GM19238 (cell line): ENCODE results near the gene SOX15.

Experiments
- DNase-seq: peaks from one replicate; pipeline ENCODE4 v3.0.0; 2011; ENCODE audit warnings: low spot score; ENCODE audit not compliant: insufficient read length

Gene SOX15

DNA sequence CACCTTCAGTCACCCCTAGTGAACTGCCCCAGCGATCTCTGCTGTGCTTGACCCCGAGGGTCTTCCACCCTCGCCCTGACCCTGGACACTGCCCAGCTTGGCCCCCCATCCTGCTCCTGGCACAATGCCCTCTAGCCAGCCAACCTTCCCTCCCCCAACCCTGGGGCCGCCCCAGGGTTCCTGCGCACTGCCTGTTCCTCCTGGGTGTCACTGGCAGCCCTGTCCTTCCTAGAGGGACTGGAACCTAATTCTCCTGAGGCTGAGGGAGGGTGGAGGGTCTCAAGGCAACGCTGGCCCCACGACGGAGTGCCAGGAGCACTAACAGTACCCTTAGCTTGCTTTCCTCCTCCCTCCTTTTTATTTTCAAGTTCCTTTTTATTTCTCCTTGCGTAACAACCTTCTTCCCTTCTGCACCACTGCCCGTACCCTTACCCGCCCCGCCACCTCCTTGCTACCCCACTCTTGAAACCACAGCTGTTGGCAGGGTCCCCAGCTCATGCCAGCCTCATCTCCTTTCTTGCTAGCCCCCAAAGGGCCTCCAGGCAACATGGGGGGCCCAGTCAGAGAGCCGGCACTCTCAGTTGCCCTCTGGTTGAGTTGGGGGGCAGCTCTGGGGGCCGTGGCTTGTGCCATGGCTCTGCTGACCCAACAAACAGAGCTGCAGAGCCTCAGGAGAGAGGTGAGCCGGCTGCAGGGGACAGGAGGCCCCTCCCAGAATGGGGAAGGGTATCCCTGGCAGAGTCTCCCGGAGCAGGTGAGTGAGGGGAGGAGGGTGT is 31.2 kb downstream of the SOX15 start, which contains the start of gene TNFSF13:
Gene TNFSF13, plus strand, starts transcription at position 207 of the 776 bp plus-strand sequence. Its CDS starts 290 bp downstream, at position 497.
- no peak for DNase-seq

DNA sequence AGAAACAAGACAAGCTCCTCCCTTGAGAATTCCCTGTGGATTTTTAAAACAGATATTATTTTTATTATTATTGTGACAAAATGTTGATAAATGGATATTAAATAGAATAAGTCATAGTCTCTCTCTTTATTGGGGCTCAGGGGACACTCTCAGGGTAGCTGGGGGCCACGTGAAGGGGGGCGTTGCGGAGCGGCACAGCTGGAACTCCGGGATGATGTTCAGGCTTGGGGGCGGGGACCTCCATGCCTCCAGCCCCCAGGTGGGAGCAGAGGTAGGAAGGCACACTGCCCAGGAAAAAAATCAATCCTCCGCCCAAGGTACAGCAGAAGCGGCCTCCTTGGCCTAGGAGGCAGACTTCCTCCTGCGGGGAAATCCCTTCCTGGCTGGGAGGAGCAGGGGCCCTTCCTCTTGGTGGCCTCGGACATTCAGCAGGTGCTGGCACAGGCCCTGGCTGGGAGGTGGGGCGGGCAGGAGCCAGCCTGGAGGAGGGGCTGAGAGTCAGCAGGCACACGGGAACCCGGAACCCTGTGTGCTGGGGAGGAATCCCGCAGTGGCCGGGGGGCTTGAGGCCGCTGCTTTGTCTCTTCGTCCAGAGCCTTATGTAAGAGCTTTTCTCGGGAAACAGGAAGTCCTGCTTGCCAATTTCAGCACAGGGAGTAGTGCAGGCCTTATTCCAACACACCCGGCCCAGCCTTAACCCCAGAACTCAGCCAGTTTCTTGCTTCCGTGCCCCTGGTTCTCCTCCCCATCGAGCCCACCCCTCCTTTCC is 31.9 kb downstream of the SOX15 start:
- DNase-seq: no peak

DNA sequence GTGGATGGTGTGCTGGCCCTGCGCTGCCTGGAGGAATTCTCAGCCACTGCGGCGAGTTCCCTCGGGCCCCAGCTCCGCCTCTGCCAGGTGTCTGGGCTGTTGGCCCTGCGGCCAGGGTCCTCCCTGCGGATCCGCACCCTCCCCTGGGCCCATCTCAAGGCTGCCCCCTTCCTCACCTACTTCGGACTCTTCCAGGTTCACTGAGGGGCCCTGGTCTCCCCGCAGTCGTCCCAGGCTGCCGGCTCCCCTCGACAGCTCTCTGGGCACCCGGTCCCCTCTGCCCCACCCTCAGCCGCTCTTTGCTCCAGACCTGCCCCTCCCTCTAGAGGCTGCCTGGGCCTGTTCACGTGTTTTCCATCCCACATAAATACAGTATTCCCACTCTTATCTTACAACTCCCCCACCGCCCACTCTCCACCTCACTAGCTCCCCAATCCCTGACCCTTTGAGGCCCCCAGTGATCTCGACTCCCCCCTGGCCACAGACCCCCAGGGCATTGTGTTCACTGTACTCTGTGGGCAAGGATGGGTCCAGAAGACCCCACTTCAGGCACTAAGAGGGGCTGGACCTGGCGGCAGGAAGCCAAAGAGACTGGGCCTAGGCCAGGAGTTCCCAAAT is 32.6 kb downstream of the SOX15 start:
- DNase-seq: no peak

DNA sequence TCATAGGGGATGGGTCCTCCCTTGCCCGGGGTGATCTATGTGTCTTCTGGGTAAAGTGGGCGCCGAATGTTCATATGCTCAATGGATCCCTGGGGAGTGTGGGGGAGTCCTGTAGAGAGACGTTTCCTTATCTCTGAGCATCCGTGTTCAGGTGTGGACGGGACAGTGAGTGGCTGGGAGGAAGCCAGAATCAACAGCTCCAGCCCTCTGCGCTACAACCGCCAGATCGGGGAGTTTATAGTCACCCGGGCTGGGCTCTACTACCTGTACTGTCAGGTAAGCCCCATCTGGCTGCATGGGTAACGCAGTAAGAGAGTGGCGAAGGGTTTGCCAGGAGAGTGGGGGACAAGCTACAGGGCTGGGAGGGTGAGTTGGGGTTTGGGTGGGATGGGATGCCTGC is 33.3 kb downstream of the SOX15 start:
- DNase-seq: no peak

DNA sequence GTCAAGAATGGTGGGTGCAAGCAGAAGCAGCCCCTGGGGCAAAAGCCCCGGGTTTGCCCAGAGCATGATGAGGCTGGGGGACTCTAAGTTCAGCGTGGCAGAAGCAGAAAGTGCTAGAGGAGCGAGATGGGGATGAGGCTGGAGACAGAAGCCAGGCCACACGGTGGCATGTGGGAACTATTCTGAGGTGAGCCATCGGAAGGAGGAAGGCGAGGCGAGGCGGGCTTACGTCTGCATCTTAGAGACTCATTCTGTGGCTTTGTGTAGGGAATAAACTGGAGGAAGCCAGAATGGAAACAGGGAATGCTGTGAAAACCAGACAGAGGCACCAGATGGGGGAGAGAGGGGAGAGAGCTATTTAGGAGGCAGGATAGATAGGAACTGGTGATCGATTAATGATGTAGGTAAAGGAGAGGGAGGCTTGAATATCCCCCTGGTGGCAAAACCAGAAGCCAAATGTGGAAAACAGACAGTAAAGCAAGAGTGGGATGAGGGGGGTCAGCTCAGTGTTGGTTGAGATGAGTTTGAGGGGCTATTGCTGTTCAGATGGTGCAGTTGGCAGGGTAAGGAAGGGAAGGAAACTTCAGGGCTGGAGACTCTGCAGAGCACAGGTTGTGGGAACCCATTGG is 34.5 kb downstream of the SOX15 start:
- no peak for DNase-seq

DNA sequence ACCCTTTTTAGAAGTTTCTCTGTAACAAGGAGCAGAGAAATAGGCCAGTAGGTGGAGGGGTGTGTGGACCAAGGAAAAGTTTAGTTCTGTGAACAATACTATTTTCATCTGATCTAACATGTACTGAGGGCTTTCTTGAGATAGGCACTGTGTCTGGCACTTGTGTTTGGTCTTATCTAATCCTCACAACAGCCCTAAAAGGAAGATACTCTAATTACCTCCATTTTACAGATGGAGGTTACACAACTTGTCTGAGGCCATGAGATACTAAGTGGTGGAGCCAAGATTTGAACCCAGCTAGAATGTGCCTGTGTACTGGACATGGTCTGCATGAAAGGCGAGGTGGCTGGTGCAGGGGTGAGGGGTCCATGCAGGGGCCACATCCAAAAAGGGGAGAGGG is 36.5 kb downstream of the SOX15 start:
- DNase-seq: no peak

DNA sequence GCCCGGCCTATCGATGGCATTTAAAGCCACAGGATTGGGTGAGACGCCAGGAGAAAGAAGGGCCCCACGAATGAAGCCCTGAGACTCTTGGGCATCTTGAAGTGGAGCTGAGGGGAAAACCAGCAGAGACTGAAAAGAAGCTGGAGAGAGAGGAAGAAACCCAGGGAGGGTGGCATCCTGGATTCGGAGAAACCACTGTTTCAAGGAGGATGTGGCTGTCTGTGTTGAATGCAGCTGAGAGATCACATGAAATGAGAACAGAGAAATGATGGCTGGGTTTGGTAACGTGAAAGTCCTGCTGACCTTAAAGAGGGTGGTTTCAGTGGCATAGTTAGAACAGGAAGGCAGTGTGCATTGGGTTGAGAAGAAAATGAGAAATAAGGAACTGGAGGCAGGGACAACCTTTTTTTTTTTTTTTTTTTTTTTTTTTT is 37.3 kb downstream of the SOX15 start:
- DNase-seq: no peak

DNA sequence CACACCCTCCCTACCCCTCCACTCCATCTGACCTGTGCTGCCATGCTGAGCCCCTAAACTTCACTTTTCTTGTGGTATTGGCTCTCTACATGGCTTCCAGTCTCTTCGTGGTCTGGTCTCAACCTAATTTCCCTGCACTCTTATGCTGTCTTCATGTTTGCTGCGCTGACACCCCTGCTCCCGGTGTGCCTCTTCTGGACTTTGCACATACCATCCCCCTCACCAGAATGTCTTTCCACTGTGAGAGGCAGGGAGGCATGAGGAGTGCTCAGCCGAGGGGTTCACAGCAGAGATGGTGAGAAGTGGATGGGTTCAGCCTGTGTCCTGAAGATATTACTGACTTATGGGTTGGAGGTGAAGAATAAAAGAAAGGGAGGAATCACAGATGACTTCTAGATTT is 38.5 kb downstream of the SOX15 start:
- no peak for DNase-seq

DNA sequence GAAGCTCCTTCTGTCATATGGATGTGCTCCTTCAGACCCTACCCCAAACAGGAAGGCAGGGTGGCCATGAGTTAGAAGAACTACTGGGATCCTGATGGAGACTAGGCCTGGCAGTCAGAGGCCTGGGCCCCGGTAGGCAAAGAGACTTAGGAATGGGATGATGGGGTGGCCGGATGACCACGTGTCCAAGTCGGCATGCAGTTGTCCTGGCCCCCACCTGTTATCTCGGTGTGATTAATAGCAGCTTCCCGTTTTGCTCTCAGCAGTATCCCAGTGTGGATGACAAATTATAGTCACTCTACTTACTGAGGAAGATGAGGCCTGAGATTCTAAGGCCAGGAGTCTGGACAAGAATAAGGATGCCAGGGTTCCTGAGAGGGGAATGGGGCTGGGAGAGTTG is 39.5 kb downstream of the SOX15 start:
- no peak for DNase-seq

DNA sequence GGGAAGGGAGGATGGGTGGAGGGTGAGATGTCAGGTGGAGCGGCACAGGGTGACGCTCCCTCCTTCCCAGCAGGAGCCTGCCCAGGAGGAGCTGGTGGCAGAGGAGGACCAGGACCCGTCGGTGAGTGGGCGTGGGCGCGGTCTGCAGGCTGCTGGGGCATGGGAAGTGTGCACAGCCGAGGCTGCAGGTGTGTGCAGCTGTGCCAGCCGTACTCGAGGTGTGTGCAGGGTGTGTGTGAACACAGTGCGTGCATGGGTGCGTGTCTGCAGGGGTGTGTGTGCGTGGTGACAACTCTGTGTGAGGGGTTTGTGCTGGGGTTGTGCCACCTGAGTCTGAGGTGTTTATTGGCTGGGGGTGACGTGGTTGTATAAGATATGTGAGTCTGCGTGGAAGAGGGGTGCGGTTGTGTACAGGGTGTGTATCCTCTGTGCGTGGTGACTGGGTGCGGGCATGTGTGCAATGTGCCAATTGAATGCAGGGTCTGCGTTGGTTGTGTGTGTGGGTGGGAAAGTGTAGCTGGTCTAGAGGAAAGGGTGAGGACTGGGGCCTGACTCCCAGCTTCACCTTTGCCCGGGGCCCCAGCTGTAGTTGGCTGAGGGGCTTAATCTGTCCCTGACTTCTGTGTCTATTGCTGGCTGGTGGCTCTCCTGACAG is 40.4 kb downstream of the SOX15 start:
- DNase-seq: no peak

DNA sequence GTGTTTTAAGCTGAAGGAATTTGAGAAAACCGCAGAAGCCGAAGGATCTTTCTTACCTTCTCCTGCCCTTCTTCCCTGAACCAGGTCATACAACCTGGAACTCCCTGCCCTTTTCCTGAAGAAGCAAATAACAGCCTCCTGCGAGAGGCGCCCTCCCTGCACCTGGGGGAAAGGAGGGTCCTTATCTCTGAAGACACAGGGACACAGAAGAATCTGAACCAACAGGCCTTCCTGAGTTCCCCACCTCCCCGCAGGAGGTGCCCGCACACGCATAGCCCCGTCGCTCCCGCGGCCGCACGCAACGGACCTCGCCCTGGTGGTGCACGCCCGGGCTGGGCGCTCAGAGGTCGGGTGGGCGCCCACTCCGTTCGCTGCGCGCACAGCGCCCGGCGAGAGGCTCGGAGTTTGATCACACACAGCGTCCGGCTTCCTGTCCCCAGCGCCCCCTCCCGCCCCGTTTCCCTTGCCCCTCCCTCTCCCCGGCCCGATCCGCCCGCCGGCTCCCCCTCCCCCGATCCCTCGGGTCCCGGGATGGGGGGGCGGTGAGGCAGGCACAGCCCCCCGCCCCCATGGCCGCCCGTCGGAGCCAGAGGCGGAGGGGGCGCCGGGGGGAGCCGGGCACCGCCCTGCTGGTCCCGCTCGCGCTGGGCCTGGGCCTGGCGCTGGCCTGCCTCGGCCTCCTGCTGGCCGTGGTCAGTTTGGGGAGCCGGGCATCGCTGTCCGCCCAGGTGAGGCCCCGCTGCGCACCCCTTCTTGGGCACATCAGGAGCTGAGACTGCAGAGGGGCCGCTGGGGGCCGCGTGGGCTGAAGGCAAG is 41.1 kb downstream of the SOX15 start, which contains the start of gene TNFSF12:
Gene TNFSF12, plus strand, starts transcription at position 474 of the 816 bp plus-strand sequence. Its CDS starts 96 bp downstream, at position 570.
- DNase-seq: no peak

DNA sequence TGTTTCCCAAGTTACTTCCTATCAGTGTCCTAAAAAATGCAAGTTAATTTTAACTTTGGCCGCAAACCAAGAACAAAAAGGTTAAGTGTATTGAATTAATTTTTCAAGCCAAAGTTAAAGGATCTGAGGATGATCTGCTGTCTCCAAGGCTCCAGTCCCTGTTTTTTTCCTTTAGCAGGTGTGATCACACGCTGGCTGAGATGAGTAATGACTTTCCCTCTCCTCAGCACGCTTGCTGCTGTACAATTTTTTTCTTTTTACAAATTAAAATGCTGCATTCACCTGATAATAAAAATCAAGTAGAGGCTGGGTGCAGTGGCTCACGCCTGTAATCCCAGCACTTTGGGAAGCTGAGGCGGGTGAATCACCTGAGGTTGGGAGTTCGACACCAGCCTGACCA is 45.0 kb downstream of the SOX15 start:
- no peak for DNase-seq

DNA sequence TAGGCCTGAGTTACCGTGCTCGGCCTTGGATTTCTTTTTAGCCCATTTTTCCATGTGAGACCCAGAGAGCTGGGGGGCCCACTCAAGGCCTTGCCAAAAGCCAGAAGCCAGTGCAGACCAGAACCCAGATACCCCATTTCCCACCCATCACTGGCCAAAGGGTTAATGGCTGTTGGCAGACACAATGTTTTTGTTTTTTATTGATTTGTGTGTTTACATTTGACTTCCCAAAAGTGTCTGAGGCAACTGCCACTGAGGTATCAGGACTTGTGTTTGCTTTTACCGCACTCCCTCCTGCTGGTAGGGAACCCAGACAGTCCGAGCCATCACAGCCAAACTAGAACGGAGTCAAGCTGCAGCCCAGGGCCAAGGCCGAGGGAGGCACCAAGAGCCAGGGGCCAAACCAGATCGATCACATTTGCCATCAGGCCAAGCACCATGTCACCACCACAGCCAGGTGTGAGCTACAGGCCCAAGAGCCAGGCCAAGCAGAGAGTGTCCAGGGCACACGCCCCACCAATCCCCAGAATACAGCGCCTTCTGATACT is 48.7 kb downstream of the SOX15 start:
- DNase-seq: no peak

DNA sequence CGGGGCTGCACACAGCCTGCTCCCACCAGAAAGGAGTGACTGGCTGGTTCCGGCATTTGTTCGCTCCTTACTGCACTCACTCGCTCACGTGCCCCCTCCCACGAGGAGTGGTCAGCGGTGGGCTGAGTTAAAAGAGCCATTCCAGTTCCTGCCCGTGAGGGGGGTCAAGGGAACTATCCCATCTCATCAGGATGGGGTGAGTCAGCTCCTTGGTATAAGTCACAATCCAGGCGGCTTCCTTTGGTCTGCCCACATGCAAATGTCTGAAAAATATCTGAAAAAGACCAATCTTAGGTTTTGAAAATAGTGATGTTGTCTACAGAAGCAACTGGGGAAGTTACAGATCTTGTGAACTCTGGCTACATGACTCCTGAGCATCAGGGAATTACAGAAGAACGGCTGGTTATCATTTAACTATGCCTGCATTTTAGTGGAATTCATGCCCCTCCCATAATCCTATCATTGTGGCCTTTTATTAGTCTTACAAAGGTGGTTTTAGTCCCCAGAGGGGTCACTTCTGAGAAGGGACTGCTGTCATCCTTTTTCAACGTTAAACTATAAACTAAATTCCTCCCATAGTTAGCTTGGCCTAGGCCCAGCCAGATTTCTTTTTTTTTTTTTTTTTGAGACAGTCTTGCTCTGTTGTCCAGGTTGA is 50.9 kb downstream of the SOX15 start:
- no peak for DNase-seq
